ENCODE data around the gene NIPSNAP3A. TPM values are rescaled to one million over a fixed set of nuclear protein-coding genes. Genes with fewer than 3 reads are reported as not detected.
"Not testable (repeated sequence)": the region's sequence is repeated elsewhere in the genome, so short reads cannot be mapped to it uniquely, and the experiment has no call there.

The NIPSNAP3A gene
- 10 to 100 TPM; 24.9 to 29.5 TPM for total RNA-seq
- 10 to 100 TPM; 42.0 to 49.9 (median 46.4) TPM for polyA plus RNA-seq (ENCODE audit: insufficient read length in 6 of 6)
- long read RNA-seq, donor 1, transcript NIPSNAP3A-201 (6 exons, 1,633 nt) = major isoform, 31 of 62 reads
- long read RNA-seq, donor 1, partial matches to known transcripts = 30 of 62 reads
- long read RNA-seq, donor 1, other reads (novel, unspliced or antisense) = 0 of 62 reads
- long read RNA-seq, donor 2, transcript NIPSNAP3A-201 (6 exons, 1,633 nt) = major isoform, 18 of 37 reads
- long read RNA-seq, donor 2, partial matches to known transcripts = 19 of 37 reads
- long read RNA-seq, donor 2, other reads (novel, unspliced or antisense) = 0 of 37 reads
- long read RNA-seq, donor 3, transcript NIPSNAP3A-201 (6 exons, 1,633 nt) = major isoform, 22 of 36 reads
- long read RNA-seq, donor 3, partial matches to known transcripts = 14 of 36 reads
- long read RNA-seq, donor 3, other reads (novel, unspliced or antisense) = 0 of 36 reads
- long read RNA-seq, donor 4, transcript NIPSNAP3A-201 (6 exons, 1,633 nt) = major isoform, 19 of 25 reads
- long read RNA-seq, donor 4, partial matches to known transcripts = 4 of 25 reads
- long read RNA-seq, donor 4, other reads (novel, unspliced or antisense) = 2 of 25 reads
- long read RNA-seq, donor 5, transcript NIPSNAP3A-201 (6 exons, 1,633 nt) = major isoform, 25 of 55 reads
- long read RNA-seq, donor 5, partial matches to known transcripts = 30 of 55 reads
- long read RNA-seq, donor 5, other reads (novel, unspliced or antisense) = 0 of 55 reads
- long read RNA-seq, donor 6, transcript NIPSNAP3A-201 (6 exons, 1,633 nt) = major isoform, 36 of 71 reads
- long read RNA-seq, donor 6, partial matches to known transcripts = 35 of 71 reads
- long read RNA-seq, donor 6, other reads (novel, unspliced or antisense) = 0 of 71 reads
- long read RNA-seq, donor 7, transcript NIPSNAP3A-201 (6 exons, 1,633 nt) = major isoform, 16 of 51 reads
- long read RNA-seq, donor 7, partial matches to known transcripts = 35 of 51 reads
- long read RNA-seq, donor 7, other reads (novel, unspliced or antisense) = 0 of 51 reads
- long read RNA-seq, donor 8, transcript NIPSNAP3A-201 (6 exons, 1,633 nt) = major isoform, 15 of 26 reads
- long read RNA-seq, donor 8, partial matches to known transcripts = 11 of 26 reads
- long read RNA-seq, donor 8, other reads (novel, unspliced or antisense) = 0 of 26 reads
- long read RNA-seq, donor 9 = 0 reads
- long read RNA-seq, donor 10, transcript NIPSNAP3A-201 (6 exons, 1,633 nt) = major isoform, 16 of 17 reads
- long read RNA-seq, donor 10, partial matches to known transcripts = 0 of 17 reads
- long read RNA-seq, donor 10, other reads (novel, unspliced or antisense) = 1 of 17 reads
- long read RNA-seq, donor 11, transcript NIPSNAP3A-201 (6 exons, 1,633 nt) = major isoform, 28 of 67 reads
- long read RNA-seq, donor 11, partial matches to known transcripts = 39 of 67 reads
- long read RNA-seq, donor 11, other reads (novel, unspliced or antisense) = 0 of 67 reads
- long read RNA-seq, donor 12, transcript NIPSNAP3A-201 (6 exons, 1,633 nt) = major isoform, 16 of 24 reads
- long read RNA-seq, donor 12, partial matches to known transcripts = 8 of 24 reads
- long read RNA-seq, donor 12, other reads (novel, unspliced or antisense) = 0 of 24 reads

- no peak for TF ChIP-seq CTCF (IDR thresholded peaks at IDR 0.05)
- Histone ChIP-seq H3K4me3 (peak within 1 kb of the TSS; percentile 66 to 88), H3K4me1 (peaks cover 5 to 24% of the 10 kb centered on the region in 2 donors), H3K9me3 (no peaks in the 10 kb centered on the region), H3K27me3 (no peaks in the 10 kb centered on the region), H3K27ac (peak within 1 kb of the TSS; percentile 88 to 94), H3K36me3 (peaks cover 0 to 13% of the 10 kb centered on the region in 2 donors)
- DNase-seq (peak; percentile 86 to 97 (median 90)), ATAC-seq (peak; percentile 97)
- intact Hi-C loops (cut with DNase I) = no loop called here
These were observed at the start of gene NIPSNAP3A for GRCh38 chr9:104747565-104748358. TSS of gene NIPSNAP3A (plus strand) at chr9:104747683. CDS start at chr9:104747793, 110 bp downstream.

- ATAC-seq = no peak
- Histone ChIP-seq H3K27me3 (no peaks in the 10 kb centered on the region), H3K9me3 (no peaks in the 10 kb centered on the region), H3K4me3 (no peak overlapping the region), H3K36me3 (no peaks in the 10 kb centered on the region), H3K4me1 (no peaks in the 10 kb centered on the region), H3K27ac (no peak overlapping the region)
- DNase-seq = no peak
- TF ChIP-seq CTCF (IDR thresholded peaks at IDR 0.05) = no peak
- intact Hi-C loops (cut with DNase I) = no loop called here
These were observed 47.2 kb upstream of the NIPSNAP3A start for GRCh38 chr9:104700306-104700705.

- H3K27ac ChIP-seq; H3K27me3 ChIP-seq; H3K36me3 ChIP-seq; H3K9me3 ChIP-seq; ATAC-seq; H3K4me3 ChIP-seq; intact Hi-C loops (cut with DNase I); DNase-seq; H3K4me1 ChIP-seq: not testable (repeated sequence)
These were observed 38.7 kb upstream of the NIPSNAP3A start for GRCh38 chr9:104708737-104709136.

GRCh38 chr9:104711604-104712003 is 35.9 kb upstream of the NIPSNAP3A start:
- ATAC-seq (no peak), DNase-seq (no peak)
- intact Hi-C loops (cut with DNase I) = no loop called here
- Histone ChIP-seq H3K27ac (no peak overlapping the region), H3K27me3 (no peaks in the 10 kb centered on the region), H3K4me1 (no peaks in the 10 kb centered on the region), H3K4me3 (no peak overlapping the region), H3K36me3 (no peaks in the 10 kb centered on the region), H3K9me3 (peaks cover 0 to 3% of the 10 kb centered on the region in 2 donors)
- no peak for TF ChIP-seq CTCF (IDR thresholded peaks at IDR 0.05)
